Measurements from ENCODE around the gene HMX1. TPM values are rescaled to one million over a fixed set of nuclear protein-coding genes. Genes with fewer than 3 reads are reported as not detected.
A peak's percentile ranks its signal among the peaks of the same experiment; 100 is the strongest.

The HMX1 gene
- total RNA-seq, 8 experiments from 2014 or later: 0.13 to 4.4 (median 0.43) TPM; not detected in 3

DNA sequence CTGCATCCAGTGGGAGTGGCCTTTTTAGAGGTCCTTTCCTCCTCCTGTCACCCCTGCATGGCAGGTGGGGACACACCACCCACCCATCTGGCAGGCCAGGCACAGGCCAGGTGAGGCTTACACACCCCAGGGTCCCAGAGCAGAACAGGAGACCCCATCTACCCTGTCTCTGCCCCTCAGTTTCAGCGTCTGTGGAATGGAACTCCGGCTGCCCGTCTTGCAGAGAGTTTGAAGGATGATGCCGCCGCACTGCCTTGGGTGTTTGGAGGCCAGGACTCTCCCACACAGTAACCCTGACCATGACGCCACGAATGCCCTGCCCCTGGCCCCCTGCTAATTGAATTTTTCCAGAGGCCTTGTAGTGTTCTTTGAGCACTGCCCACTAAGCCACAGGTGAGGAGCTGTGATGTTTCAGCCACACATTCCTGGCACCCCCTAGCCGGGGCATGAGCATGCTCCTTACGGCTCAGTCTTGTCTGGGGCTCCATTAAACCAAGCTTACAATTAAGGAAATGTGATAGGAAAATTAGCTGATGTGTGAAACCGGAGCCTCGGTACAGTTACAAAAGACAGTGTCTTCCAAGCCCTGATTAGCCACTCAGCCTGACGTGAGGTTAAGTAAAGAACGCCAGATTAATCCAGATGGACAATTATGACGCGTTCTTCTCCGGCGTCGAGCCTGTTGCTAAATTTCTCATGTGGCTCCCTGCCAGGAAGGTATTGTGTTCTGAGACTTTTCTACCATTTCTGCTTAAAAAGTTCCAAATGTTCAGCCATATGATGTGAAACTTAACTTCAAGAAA lies 39.3 kb downstream of the HMX1 start:
- no peak for ATAC-seq (replicated peaks in 6 of 8)
- in situ Hi-C loops (cut with MboI; ENCODE audit: low pct_unique_long_range_greater_than_20kb in 2 of 9, low sequenced_read_pairs in 9 of 9, unreplicated experiment in 9 of 9): no loop called here
- no peaks in the 10 kb centered on the region for H3K4me1 ChIP-seq (replicated peaks in 1 of 2)
- no peak overlapping the region for H3K4me3 ChIP-seq
- 0 to 87% (median 51%) methylated on average over 1 to 12 of the region's 18 CpGs; no CpG with 5 or more reads in 3 of the 10 experiments for WGBS, 10 experiments
- no peak overlapping the region for H3K27ac ChIP-seq

DNA sequence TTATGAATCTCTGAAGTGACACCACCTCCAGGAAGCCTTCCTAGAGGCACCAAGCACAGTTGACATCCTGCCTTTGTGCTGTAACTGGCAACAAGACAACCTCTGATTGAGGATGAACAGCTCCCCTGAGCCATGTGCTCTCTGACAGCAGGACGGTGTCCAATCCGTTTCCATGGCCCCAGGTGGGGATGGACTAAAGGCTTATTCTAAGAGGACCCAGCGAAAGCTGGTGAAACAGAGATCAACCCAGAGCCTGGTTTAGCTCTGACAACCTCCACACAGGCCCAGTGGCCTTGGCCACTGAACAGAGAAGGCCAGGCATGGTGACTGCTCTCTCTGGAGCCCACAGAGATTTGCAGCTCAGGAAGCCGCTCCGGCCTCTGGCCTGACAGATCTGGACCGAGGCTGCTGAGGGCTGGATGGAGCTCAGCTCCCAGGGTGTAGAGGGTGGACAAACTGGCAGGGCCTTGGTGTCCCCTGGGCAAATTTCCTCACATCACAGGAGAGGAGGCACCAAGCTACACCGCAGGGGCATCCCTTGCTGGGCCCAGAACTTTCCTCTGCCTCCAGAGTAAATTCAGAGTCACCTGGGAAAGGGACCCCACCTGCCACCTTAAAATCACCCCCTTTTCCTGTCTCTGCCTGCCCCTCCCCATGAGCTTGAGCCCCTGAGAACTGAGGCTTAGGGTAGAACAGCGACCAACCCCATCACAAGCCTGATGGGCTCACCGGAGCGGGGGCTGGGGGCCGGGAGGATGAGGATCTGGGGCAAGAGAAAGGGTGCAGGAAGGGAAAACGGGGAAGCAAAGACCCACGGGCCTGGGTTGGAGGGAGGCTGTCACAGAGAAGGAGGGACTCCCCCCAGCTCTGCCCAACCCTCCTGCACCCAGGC lies 40.2 kb downstream of the HMX1 start:
- in situ Hi-C loops (cut with MboI; ENCODE audit: low pct_unique_long_range_greater_than_20kb in 2 of 9, low sequenced_read_pairs in 9 of 9, unreplicated experiment in 9 of 9): no loop called here
- no peak overlapping the region for H3K27ac ChIP-seq
- H3K4me1 ChIP-seq (replicated peaks in 1 of 2): no peaks in the 10 kb centered on the region
- no peak overlapping the region for H3K4me3 ChIP-seq
- no peak for ATAC-seq (replicated peaks in 6 of 8)
- whole genome bisulfite sequencing, 10 experiments: 30 to 77% (median 69%) methylated on average over 2 to 5 of the region's 13 CpGs; no CpG with 5 or more reads in 5 of the 10 experiments

DNA sequence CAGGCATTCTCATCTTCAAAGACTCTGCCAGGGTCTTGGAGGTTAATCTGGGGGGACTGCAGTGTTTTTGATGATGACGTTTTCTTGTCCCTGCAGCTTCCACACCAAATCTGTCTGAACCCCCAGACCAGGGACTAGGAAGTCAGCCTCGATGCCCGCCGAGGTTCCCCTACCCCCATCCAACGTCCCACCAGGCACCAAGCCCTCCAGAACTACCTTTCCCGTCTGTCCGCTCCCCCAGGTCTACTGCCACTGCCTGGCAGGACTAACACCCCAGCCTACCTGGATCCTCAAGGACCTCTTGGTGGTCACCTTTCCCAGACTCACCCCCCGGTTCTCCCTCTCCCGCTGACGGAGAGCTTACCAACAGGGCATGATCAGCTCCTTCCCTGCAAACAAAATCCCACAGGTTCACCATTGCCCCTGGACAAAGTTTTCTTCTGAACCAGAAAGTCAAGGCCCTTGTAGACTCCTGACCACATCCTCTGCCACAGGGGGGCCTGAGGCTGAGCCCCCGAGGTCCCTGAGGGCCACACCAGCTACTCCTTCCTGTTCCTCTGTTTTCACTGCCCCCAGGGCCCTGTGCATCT lies 40.9 kb downstream of the HMX1 start:
- in situ Hi-C loops (cut with MboI; ENCODE audit: low pct_unique_long_range_greater_than_20kb in 2 of 9, low sequenced_read_pairs in 9 of 9, unreplicated experiment in 9 of 9): no loop called here
- 0 to 73% (median 45%) methylated on average over 1 to 4 of the region's 11 CpGs; no CpG with 5 or more reads in 4 of the 10 experiments for WGBS, 10 experiments

DNA sequence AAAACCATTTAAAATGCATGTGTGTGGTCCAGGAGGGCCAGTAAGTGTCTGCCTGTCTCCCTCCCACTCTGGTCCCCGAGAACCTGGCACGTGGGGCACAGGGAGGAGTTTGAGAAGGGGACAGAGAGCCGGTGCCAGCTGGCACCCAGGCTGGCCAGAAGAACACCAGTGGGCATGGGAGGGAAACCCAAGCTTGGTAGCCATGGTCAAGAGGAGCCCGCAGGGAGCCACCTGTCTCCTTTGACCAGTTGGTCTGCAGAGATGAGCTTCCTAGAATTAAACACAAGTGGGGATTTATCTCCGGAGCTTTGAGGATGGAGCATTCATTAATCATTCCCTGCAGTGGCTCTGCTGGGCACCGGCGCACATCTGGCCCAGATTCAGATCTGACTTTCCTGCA lies 41.6 kb downstream of the HMX1 start:
- 0 to 100% (median 65%) methylated on average over 1 to 4 of the region's 7 CpGs; no CpG with 5 or more reads in 5 of the 10 experiments for WGBS, 10 experiments
- Histone ChIP-seq H3K4me1 (replicated peaks in 1 of 2) (no peaks in the 10 kb centered on the region), H3K4me3 (no peak overlapping the region), H3K27ac (no peak overlapping the region)
- ATAC-seq (replicated peaks in 6 of 8): no peak
- in situ Hi-C loops (cut with MboI; ENCODE audit: low pct_unique_long_range_greater_than_20kb in 2 of 9, low sequenced_read_pairs in 9 of 9, unreplicated experiment in 9 of 9): no loop called here

More for the DNA sequence above, 40.9 kb downstream of the HMX1 start:
- H3K4me1 ChIP-seq (replicated peaks in 1 of 2): no peaks in the 10 kb centered on the region
- ATAC-seq (replicated peaks in 6 of 8): no peak
- no peak overlapping the region for H3K27ac ChIP-seq
- no peak overlapping the region for H3K4me3 ChIP-seq

DNA sequence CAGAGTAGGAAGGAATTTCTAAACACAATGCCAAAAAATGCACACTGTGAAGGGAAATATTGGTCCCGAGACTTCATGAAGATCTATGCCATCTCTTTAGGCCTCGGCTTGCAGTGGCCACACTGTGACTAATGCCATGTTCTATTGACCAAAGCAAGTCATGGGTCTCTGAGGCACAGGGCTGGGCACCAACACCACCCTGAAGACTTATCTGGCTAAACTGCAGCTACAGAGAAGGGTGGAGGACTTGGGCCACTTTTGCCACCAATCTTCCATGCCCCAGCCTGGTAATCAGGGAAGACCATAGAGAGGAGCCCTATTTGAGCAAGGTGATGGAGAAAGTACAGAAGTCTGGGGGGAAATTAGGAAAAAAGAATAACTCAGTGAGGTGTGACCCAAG lies 42.1 kb downstream of the HMX1 start:
- WGBS, 10 experiments: 0 to 100% (median 61%) methylated on average over 1 to 2 of the region's 2 CpGs; no CpG with 5 or more reads in 2 of the 10 experiments
- in situ Hi-C loops (cut with MboI; ENCODE audit: low pct_unique_long_range_greater_than_20kb in 2 of 9, low sequenced_read_pairs in 9 of 9, unreplicated experiment in 9 of 9): no loop called here
- Histone ChIP-seq H3K27ac (no peak overlapping the region), H3K4me1 (replicated peaks in 1 of 2) (no peaks in the 10 kb centered on the region), H3K4me3 (no peak overlapping the region)
- ATAC-seq (replicated peaks in 6 of 8): no peak

DNA sequence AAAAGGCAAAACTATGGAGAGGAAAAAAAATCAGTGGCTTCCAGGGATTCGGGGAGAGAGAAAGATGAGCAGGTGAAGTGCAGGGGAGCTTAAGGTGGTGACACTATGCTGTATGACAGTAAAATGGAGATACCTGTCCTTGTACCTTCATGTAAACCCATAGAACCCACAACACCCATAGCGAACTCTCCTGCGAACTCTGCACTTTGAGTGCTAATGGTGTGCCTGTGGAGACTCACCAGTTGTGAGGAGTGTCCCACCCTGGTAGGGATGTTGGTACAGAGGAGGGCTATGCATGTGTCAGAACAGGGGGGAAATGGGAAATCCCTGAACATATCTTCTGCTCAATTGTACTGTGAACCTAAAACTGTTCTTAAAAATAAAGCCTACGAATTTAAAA lies 42.8 kb downstream of the HMX1 start:
- in situ Hi-C loops (cut with MboI; ENCODE audit: low pct_unique_long_range_greater_than_20kb in 2 of 9, low sequenced_read_pairs in 9 of 9, unreplicated experiment in 9 of 9): no loop called here
- no peak for ATAC-seq (replicated peaks in 6 of 8)
- WGBS, 10 experiments: 0 to 89% (median 66%) methylated on average over 1 to 4 of the region's 4 CpGs; no CpG with 5 or more reads in 1 of the 10 experiments
- Histone ChIP-seq H3K4me1 (replicated peaks in 1 of 2) (no peaks in the 10 kb centered on the region), H3K27ac (no peak overlapping the region), H3K4me3 (no peak overlapping the region)

DNA sequence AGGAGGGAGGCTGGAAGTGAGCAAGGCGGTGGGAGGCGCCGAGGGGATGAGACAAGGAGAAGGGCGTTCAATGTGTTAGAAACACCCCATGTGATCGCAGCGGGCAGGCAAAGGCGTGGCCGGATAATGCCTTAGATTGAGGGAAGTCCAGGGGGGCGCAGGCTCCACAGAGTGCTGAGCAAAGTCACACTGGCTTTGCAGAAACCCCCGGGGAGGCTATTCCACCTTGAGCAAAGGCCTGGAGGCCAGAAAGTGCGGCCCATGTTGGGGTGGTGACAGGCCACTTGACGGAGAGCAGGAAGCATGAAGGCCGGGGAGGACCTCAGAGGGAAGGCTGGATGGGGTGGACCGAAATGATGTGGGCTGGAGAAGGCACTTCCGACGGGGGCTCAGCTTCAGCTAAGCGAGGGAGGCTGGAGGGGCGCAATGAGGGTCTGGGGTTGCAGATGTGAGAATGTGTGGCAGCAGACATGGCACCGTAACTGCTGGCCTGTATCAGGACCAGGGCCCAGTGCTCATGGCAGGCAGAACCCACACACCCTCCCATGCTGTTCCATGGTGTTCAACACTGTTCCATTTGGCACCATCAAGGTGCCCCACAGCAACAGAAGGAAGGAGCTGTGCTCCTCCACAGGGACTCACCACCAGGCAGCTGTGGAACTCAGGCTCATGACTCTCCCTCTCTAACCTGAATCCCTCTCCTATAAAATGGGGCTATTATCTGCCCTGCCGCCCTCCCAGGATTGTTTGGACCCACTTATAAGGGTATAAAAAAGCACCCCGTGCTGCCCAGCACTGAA lies 50.3 kb downstream of the HMX1 start:
- Histone ChIP-seq H3K4me3 (no peak overlapping the region), H3K4me1 (replicated peaks in 1 of 2) (no peaks in the 10 kb centered on the region), H3K27ac (no peak overlapping the region)
- 20 to 100% (median 67%) methylated on average over 1 to 18 of the region's 21 CpGs; no CpG with 5 or more reads in 2 of the 10 experiments for WGBS, 10 experiments
- no peak for ATAC-seq (replicated peaks in 6 of 8)
- in situ Hi-C loops (cut with MboI; ENCODE audit: low pct_unique_long_range_greater_than_20kb in 2 of 9, low sequenced_read_pairs in 9 of 9, unreplicated experiment in 9 of 9): no loop called here

DNA sequence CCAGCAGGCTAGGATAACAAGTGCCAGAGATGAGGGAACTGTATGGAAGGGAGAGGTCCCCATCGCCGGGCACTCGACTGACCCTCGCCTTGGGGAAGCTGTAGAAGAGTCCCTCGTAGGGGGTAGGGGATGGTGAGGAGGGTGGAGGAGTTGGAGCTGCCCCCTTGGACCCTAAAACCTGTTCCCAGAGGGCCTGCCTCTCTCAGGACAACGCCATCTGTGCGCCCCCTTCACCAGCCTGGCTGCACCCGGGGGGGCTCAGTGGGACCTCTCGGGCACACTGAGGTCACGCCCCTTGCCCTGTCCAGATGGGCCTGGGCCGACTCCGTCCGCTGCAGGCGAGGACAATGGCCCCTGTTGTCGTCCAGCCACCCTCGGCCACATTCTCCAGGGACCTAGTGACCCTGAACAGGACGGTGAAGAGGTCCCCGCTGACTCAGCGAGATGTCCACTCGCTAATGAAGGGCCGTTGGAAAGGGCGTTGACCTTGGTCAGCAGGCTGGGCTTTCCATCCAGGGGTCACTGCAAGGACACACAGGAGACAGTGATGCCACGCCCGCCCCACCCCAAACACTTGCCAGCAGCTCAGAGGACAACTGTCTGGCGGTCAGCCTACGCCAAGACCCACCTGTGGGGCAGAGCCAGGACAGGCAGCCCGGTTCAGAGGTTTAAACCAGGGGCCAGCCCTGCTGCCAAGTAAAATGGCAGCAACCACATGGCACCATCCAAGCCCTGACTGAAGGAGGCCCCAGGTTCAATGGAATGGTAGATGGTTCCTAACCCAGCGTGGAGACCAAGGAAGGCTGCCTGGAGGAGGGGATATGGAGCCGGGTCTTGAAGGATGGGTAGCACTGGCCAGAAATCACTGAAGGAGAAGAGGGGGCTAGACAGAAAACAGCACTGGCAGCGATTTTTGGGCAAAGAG lies 51.2 kb downstream of the HMX1 start:
- WGBS, 10 experiments: 28 to 80% (median 58%) methylated on average over 2 to 6 of the region's 30 CpGs; no CpG with 5 or more reads in 5 of the 10 experiments
- in situ Hi-C loops (cut with MboI; ENCODE audit: low pct_unique_long_range_greater_than_20kb in 2 of 9, low sequenced_read_pairs in 9 of 9, unreplicated experiment in 9 of 9): no loop called here
- no peaks in the 10 kb centered on the region for H3K4me1 ChIP-seq (replicated peaks in 1 of 2)
- H3K27ac ChIP-seq: no peak overlapping the region
- ATAC-seq (replicated peaks in 6 of 8): no peak
- no peak overlapping the region for H3K4me3 ChIP-seq

DNA sequence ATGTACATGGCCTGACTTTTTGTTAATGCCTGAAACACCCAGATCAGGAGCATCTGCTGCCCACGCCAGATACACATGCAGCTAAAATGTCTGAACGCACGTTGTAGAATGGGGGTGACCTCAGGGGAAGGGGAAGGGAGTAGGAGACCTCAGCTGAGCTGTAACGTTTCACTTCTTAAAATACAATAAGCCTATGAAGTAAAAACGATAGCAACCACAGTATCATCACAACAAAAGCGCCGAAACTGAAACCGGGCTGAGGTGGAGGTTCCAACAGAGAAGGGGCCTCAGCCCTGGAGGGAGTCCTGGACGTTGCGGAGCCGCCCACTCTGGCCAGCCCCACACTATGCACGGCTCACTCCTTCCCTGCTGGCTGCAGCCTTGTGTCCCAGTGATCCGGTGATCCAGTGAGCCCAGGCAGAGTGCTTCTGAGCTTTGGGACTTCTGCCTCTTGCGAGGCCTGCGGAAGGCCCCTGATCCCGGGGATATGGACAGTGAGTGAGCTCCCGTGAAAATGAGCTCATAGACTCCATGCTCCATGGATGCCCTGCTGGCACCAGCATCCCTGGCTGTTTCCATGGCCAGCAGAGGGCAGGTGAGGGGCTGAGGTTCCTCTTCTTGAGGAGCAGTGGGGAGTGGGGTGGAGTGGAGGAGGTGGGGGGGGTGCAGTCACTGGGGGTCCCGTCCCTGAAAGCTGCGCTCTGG lies 52.0 kb downstream of the HMX1 start:
- in situ Hi-C loops (cut with MboI; ENCODE audit: low pct_unique_long_range_greater_than_20kb in 2 of 9, low sequenced_read_pairs in 9 of 9, unreplicated experiment in 9 of 9): no loop called here
- H3K4me1 ChIP-seq (replicated peaks in 1 of 2): no peaks in the 10 kb centered on the region
- H3K27ac ChIP-seq: no peak overlapping the region
- peak in 2 of 8 experiments; percentile 28 to 78 for ATAC-seq (replicated peaks in 6 of 8)
- WGBS, 10 experiments: 0 to 65% (median 53%) methylated on average over 1 to 11 of the region's 19 CpGs; no CpG with 5 or more reads in 3 of the 10 experiments
- no peak overlapping the region for H3K4me3 ChIP-seq

DNA sequence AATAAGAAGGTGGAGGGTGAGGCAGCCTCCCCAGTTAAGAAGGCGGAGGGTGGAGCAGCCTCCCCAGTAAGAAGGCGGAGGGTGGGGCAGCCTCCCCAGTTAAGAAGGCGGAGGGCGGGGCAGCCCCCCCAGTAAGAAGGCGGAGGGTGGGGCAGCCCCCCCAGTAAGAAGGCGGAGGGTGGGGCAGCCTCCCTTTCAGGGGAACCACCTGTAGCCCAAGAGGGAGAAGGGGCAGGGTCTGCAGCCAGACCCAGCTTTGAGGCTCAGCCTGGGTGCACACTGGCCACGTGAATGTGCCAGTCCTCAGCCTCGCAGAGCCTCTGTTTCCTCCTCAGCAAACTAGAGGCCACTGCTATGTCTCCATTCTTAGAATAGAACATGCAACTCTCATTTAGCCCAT lies 52.6 kb downstream of the HMX1 start:
- no peak overlapping the region for H3K4me3 ChIP-seq
- no peaks in the 10 kb centered on the region for H3K4me1 ChIP-seq (replicated peaks in 1 of 2)
- in situ Hi-C loops (cut with MboI; ENCODE audit: low pct_unique_long_range_greater_than_20kb in 2 of 9, low sequenced_read_pairs in 9 of 9, unreplicated experiment in 9 of 9): no loop called here
- 0 to 30% (median 0%) methylated on average over 1 to 3 of the region's 8 CpGs; no CpG with 5 or more reads in 7 of the 10 experiments for WGBS, 10 experiments
- no peak overlapping the region for H3K27ac ChIP-seq
- no peak for ATAC-seq (replicated peaks in 6 of 8)

Measured in motor neuron (in vitro differentiated cells).